HG03442 (cell line): Measurements from ENCODE around the gene NWD2.
A peak's percentile ranks its signal among the peaks of the same experiment; 100 is the strongest.

Source experiments
- ATAC-seq: cut with Tn5 transposase; IDR thresholded peaks from one replicate; pipeline ENCODE4 v1.9.1; 2021; ENCODE audit warnings: mild to moderate bottlenecking, moderate library complexity; ENCODE audit not compliant: unreplicated experiment

The NWD2 gene

GRCh38 chr4:37299468-37299867 is 54.9 kb downstream of the NWD2 start:
- ATAC-seq = no peak

- no peak for ATAC-seq
These were observed 60.1 kb downstream of the NWD2 start for GRCh38 chr4:37304612-37305011.

DNA sequence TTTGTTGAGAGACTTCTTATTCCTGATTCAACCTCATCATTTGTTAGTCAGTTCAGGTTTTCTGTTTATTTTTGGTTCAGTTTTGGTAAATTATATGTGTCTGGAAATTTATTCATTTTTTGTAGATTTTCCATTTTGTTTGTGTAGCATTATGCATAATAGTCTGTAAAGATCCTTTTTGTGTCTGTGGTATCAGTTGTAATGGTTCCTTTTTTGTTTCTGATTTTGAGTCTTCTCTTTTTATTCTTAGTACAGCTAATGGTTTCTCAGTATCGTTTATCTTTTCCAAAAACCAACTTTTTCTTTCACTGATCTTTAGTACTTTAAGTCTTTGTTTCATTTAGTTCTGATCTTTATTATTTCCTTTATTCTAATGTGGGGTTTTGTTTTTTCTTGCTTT is 61.4 kb downstream of the NWD2 start:
- no peak for ATAC-seq

GRCh38 chr4:37317104-37317643 is 72.6 kb downstream of the NWD2 start:
- ATAC-seq = no peak

DNA sequence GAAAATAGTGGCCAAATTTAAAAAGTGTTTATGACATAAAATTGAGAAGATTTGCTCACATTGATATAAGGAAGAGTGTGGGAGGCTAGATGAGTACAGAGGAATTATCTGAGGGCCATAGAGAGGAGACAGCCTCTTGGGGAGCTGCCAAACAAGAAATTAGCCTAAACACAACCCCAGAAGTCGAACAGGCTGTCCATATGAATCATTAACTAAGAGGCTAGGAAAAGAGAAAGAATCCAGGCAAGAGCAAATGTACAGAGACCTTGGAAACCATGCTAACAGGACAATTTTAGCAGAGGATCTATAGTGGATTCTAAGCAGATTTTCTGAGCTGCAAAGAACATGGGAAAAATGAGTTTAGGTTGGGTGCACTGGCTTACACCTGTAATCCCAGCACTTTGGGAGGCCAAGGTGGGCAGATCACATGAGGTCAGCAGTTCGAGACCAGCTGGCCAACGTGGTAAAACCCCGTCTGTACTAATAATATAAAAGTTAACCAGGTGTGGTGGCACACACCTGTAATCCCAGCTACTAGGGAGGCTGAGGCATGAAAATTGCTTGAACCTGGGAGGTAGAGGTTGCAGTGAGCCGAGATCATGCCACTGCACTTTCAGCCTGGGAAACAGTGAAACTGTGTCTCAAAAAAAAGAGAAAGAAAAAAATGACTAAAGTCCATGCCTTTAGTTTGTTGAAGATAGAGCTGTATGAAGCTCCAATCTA is 76.1 kb downstream of the NWD2 start:
- no peak for ATAC-seq

DNA sequence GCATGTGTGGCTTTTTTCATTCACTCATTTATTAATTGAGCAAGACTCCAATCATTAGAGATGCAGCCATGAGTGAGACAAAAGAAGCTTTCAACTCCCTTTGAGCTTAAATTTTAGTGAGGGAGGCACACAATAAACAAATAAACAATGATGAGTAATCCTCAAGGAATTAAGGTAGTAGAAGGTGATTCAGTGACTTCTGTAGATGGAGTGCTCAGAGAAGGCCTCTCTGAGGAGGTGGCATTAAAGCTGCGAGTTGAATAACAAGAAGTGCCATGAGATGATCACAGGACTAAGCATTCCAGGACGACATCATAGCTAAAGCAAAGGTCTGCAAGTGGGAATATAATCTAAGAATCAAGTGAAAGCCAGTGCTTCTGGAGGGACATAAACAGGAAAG is 77.6 kb downstream of the NWD2 start:
- ATAC-seq = no peak

GRCh38 chr4:37324546-37324945 is 80.0 kb downstream of the NWD2 start:
- no peak for ATAC-seq

DNA sequence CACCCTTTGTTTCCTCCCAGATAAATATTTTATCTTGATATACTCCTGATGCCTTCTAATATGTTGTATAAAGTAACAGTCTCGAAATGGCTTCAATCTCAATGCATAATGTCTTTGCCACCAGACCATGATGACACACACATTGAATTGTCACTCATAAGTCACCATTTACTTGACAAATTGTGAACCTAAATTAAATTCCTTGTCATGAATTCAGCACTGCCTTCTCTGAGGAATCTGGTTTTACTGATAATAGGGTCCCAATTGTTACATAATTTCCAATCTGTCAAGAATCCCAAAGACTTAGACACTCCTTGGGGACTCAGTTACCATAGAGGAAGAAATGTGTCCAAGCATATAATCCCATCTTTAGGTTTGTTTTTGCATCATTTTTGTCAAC is 82.3 kb downstream of the NWD2 start:
- ATAC-seq = no peak

GRCh38 chr4:37338972-37339371 is 94.4 kb downstream of the NWD2 start:
- ATAC-seq = no peak

DNA sequence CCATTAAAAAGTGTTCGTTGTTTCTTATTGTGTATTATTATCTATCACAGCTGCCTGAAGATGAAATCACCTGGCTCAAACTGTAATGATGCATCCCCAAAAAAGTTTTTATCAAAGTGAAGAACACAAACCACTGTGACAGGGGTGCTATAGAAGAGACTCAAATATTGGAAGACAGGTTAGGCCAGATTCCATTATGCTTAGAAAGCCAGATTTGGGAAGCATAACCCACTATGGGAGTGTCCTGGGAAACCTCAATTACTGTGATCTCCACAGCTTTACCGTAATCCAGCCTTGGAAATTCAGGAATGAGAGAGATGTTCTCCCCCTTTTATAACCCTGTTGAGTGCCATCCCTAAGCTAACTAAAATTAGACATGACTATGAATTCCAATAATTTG is 114.2 kb downstream of the NWD2 start:
- ATAC-seq = no peak

GRCh38 chr4:37359261-37359660 is 114.7 kb downstream of the NWD2 start:
- no peak for ATAC-seq

GRCh38 chr4:37365888-37366287 is 121.3 kb downstream of the NWD2 start:
- ATAC-seq = no peak

DNA sequence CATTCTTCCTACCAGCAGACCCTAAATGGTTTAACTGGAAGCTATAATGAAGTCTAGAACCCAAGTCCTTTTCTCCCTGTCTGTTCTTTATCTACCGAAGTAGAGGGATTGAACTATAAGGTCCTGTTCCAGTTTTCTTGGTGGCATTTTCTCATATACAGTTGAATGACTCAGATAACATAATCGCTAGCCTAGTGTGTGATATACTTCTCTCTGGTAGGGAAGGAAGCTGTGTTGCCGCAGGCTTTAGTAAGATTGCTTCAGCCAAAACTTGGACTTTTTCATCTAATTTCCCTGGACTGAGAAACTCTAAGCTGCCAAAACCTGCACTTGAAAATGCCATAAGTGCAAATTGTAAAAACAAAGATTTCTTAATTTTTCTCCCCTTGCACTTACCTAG is 123.4 kb downstream of the NWD2 start:
- no peak for ATAC-seq

GRCh38 chr4:37370052-37370451 is 125.5 kb downstream of the NWD2 start:
- no peak for ATAC-seq

DNA sequence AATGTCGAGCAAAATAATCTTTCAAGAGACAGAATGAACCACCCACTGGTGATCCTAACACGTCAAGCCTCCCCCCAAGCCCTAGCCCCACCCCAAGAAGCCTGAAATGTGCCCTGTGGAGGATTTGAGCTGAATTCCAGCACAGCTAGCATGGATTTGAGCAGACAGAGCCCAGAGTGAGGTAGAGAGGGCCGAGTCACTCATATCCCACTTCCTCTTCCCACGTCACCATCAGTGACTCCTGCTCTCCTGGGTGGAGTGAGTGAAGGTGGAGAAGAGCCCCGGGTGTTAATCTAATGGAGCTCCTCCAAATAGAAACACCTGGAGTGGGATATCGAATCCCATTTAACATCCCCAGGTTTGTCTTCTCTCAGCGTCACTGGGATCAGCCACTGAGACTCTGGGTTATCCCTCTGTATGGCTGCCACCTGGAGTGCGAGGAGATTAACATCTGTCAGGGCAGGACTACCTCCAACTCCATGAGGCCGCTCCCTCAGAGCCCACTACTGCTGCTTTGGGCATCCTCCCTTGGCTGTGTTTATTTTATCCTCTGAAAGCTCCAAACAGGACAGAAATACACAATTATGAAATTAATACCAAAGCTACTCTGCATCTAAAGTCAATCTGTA is 136.6 kb downstream of the NWD2 start:
- no peak for ATAC-seq

DNA sequence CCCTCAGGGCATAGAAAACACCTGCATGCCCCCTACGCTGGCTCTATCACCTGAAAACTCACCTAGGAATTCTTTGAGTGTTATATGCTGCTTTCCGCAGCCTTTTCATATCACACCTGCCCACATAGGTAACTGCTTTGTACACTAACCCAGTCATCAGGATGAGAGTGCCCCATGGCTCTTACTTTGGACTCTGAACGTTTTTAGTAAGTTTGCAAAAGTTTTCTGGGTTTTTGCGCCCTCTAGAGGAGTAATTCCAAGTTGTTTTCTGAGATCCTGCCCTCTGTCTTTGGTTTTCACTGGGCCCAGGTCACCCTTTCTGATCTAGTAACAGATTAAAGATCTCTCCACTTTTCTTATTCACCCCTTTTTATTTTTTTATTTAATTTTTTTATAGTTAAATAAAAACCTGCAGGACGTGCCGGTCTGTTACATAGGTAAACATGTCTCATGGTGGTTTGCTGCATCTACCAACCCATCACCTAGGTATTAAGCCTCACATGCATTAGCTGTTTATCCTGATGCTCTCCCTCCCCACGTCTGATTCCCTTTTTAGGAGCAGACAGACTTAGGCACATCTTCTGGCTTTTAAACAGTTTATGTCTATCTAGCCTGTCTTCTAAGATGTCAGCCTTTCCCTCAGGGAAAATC is 139.2 kb downstream of the NWD2 start:
- ATAC-seq = no peak

GRCh38 chr4:37385424-37385823 is 140.9 kb downstream of the NWD2 start:
- ATAC-seq = no peak

- no peak for ATAC-seq
These were observed 144.3 kb downstream of the NWD2 start for GRCh38 chr4:37388681-37389365.

DNA sequence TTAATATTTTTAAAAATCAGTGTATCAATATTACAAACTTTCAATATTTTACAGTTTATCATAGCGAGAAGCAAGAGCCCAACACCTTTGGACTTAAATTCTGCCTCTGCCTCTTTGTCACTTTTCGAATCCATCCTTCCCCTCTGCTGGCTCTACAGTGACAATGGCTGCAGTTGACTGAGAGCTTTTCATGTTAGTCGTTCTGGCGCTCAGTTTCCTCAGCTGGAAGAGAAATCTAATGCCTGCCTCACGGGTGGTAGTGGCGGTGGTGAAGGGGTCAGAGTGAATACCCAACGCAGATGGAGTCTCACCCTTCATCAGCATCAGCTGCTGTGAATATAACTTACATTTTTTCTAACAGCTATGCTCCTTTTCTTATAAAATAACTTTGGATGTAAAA is 144.8 kb downstream of the NWD2 start:
- no peak for ATAC-seq

DNA sequence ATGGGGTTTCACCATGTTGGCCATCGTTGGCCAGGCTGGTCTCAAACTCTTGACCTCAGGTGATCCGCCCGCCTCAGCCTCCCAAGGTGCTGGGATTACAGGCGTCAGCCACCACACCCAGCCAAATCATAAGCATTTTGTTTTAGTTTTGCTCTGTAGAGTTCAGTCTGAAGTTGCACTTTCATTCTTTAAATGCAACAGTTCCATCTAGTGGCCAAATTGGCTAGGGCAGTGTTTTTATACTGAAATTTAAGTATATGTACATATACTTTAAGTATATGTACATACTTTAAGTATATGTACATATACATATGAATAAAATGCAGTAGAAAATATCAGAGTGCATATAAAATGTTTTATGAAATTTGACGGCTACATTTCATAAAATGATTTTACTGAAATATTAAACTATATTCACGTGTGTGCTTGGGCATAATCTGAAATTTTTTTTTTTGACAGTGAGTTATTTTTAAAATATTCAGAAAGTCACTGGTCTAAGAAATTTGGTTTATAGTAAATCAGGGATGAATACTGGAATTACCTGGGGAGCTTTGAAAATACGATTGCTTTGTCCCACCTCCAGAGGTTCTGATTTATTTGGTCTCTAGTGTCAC is 145.5 kb downstream of the NWD2 start:
- ATAC-seq = peak; percentile 63
